GM19372 (cell line): ENCODE measurements around the gene IGFL1.
"Not testable (repeated sequence)": the region's sequence is repeated elsewhere in the genome, so short reads cannot be mapped to it uniquely, and the experiment has no call there.

Experiments used
- ATAC-seq: cut with Tn5 transposase; IDR thresholded peaks from one replicate; pipeline ENCODE4 v1.9.1; 2021; ENCODE audit warnings: mild to moderate bottlenecking, low read depth, moderate library complexity; ENCODE audit not compliant: unreplicated experiment

IGFL1 gene

GRCh38 chr19:46229442-46229841, at the start of gene IGFL1:
Gene IGFL1, plus strand, starts transcription at chr19:46229742. Its CDS starts 33 bp downstream, at chr19:46229775.
- no peak for ATAC-seq

GRCh38 chr19:46180701-46181387, 48.7 kb upstream of the IGFL1 start:
- no peak for ATAC-seq

- ATAC-seq, result no peak
Measured at GRCh38 chr19:46181388-46181779, 48.2 kb upstream of the IGFL1 start.

- no peak for ATAC-seq
Measured at GRCh38 chr19:46182476-46182875, 47.1 kb upstream of the IGFL1 start.

GRCh38 chr19:46184775-46185710, 44.5 kb upstream of the IGFL1 start:
- not testable (repeated sequence) for ATAC-seq

GRCh38 chr19:46186101-46186716, 43.3 kb upstream of the IGFL1 start:
- no peak for ATAC-seq

GRCh38 chr19:46186717-46187101, 42.8 kb upstream of the IGFL1 start:
- ATAC-seq, result no peak

- no peak for ATAC-seq
Measured at GRCh38 chr19:46189971-46190888, 39.3 kb upstream of the IGFL1 start.

- no peak for ATAC-seq
Measured at GRCh38 chr19:46191356-46191755, 38.2 kb upstream of the IGFL1 start.

- no peak for ATAC-seq
Measured at GRCh38 chr19:46191972-46192371, 37.6 kb upstream of the IGFL1 start.

- ATAC-seq, result not testable (repeated sequence)
Measured at GRCh38 chr19:46192626-46192991, 36.9 kb upstream of the IGFL1 start.

- no peak for ATAC-seq
Measured at GRCh38 chr19:46192992-46193650, 36.4 kb upstream of the IGFL1 start.

- no peak for ATAC-seq
Measured at GRCh38 chr19:46193678-46194077, 35.9 kb upstream of the IGFL1 start.

- no peak for ATAC-seq
Measured at GRCh38 chr19:46195104-46195503, 34.4 kb upstream of the IGFL1 start.

GRCh38 chr19:46195919-46196318, 33.6 kb upstream of the IGFL1 start:
- ATAC-seq, result not testable (repeated sequence)

GRCh38 chr19:46196410-46197124, 33.0 kb upstream of the IGFL1 start:
- ATAC-seq, result no peak

- no peak for ATAC-seq
Measured at GRCh38 chr19:46197314-46198070, 32.0 kb upstream of the IGFL1 start.

- no peak for ATAC-seq
Measured at GRCh38 chr19:46198756-46199155, 30.8 kb upstream of the IGFL1 start.
